ENCODE data around the gene TET1.
"Not testable (repeated sequence)": the region's sequence is repeated elsewhere in the genome, so short reads cannot be mapped to it uniquely, and the experiment has no call there.

TET1 gene

DNA sequence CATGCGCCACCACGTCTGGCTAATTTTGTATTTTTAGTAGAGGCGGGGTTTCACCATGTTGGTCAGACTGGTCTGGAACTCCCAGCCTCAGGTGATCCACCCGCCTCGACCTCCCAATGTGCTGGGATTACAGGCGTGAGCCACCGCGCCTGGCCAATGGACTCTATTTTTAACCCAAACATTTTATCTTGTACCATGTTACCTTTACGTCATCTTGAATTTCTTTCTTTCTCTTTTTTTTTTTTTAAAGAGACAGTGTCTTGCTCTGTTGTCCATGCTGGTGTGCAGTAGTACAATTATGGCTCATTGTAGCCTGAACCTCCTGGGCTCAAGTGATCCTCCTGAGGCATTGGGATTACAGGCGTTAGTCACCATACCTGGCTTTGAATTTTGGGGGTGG lies 57.6 kb downstream of the TET1 start:
- not testable (repeated sequence) for H3K23ac ChIP-seq (ENCODE audit: low read depth, low read length, poor library complexity); H3K14ac ChIP-seq (ENCODE audit: low read length); H3K27me3 ChIP-seq (ENCODE audit: control insufficient read depth in 3 of 3, insufficient read depth in 3 of 3, low read depth in 1 of 3, low read length in 3 of 3); H3K4me2 ChIP-seq (ENCODE audit: insufficient read depth, low read length, poor library complexity, severe bottlenecking); H2BK15ac ChIP-seq (ENCODE audit: low read length); H3K18ac ChIP-seq (ENCODE audit: low read length); H4K8ac ChIP-seq (ENCODE audit: low read depth, low read length); H3K4me1 ChIP-seq (ENCODE audit: control insufficient read depth in 2 of 2, insufficient read depth in 1 of 2, low read depth in 1 of 2, low read length in 2 of 2); H2BK120ac ChIP-seq (ENCODE audit: low read depth, low read length); DNase-seq (ENCODE audit: low spot score); H4K91ac ChIP-seq (ENCODE audit: low read depth, low read length, poor library complexity); H2AK5ac ChIP-seq (ENCODE audit: low read depth, low read length); H3K9ac ChIP-seq (ENCODE audit: low read depth, low read length, poor library complexity); H3K9me3 ChIP-seq (replicated peaks in 1 of 2; ENCODE audit: control insufficient read depth in 2 of 2, insufficient read depth in 1 of 2, low read depth in 1 of 2, low read length in 2 of 2); H2BK12ac ChIP-seq (ENCODE audit: low read length); H2AFZ ChIP-seq (ENCODE audit: low read length); H3K4ac ChIP-seq (ENCODE audit: low read length); H3K27ac ChIP-seq (replicated peaks; ENCODE audit: low read length); H3K79me1 ChIP-seq (ENCODE audit: low read depth, low read length); H2BK5ac ChIP-seq (ENCODE audit: low read length); H3K4me3 ChIP-seq (ENCODE audit: low read length in 2 of 2)
- H3K36me3 ChIP-seq (replicated peaks in 1 of 2; ENCODE audit: control insufficient read depth in 2 of 2, insufficient read depth in 2 of 2, low read length in 2 of 2), result peaks cover 0 to 75% of the 10 kb centered on the region in 2 donors
- no CpG with 5 or more reads among the region's 10 CpGs for WGBS, 2 donors (ENCODE audit: extremely low coverage in 2 of 2, insufficient read length in 2 of 2, insufficient replicate concordance in 1 of 2)

- Histone ChIP-seq H2BK15ac (ENCODE audit: low read length) (no peak overlapping the region), H2BK5ac (ENCODE audit: low read length) (no peak overlapping the region), H3K4me1 (ENCODE audit: control insufficient read depth in 2 of 2, insufficient read depth in 1 of 2, low read depth in 1 of 2, low read length in 2 of 2) (no peaks in the 10 kb centered on the region), H3K4ac (ENCODE audit: low read length) (no peak overlapping the region), H3K4me3 (ENCODE audit: low read length in 2 of 2) (no peak overlapping the region), H3K14ac (ENCODE audit: low read length) (no peak overlapping the region), H3K36me3 (replicated peaks in 1 of 2; ENCODE audit: control insufficient read depth in 2 of 2, insufficient read depth in 2 of 2, low read length in 2 of 2) (peaks cover 0 to 70% of the 10 kb centered on the region in 2 donors), H3K27me3 (ENCODE audit: control insufficient read depth in 3 of 3, insufficient read depth in 3 of 3, low read depth in 1 of 3, low read length in 3 of 3) (no peaks in the 10 kb centered on the region), H2AFZ (ENCODE audit: low read length) (no peak overlapping the region), H3K9me3 (replicated peaks in 1 of 2; ENCODE audit: control insufficient read depth in 2 of 2, insufficient read depth in 1 of 2, low read depth in 1 of 2, low read length in 2 of 2) (no peaks in the 10 kb centered on the region), H3K23ac (ENCODE audit: low read depth, low read length, poor library complexity) (no peak overlapping the region), H3K4me2 (ENCODE audit: insufficient read depth, low read length, poor library complexity, severe bottlenecking) (no peak overlapping the region), H4K8ac (ENCODE audit: low read depth, low read length) (no peak overlapping the region), H3K27ac (replicated peaks; ENCODE audit: low read length) (no peak overlapping the region), H2BK120ac (ENCODE audit: low read depth, low read length) (no peak overlapping the region), H3K18ac (ENCODE audit: low read length) (no peak overlapping the region), H4K91ac (ENCODE audit: low read depth, low read length, poor library complexity) (no peak overlapping the region), H2AK5ac (ENCODE audit: low read depth, low read length) (no peak overlapping the region), H3K9ac (ENCODE audit: low read depth, low read length, poor library complexity) (no peak overlapping the region), H3K79me1 (ENCODE audit: low read depth, low read length) (no peaks in the 10 kb centered on the region), H2BK12ac (ENCODE audit: low read length) (no peak overlapping the region)
- DNase-seq (ENCODE audit: low spot score), result no peak
- no CpG with 5 or more reads among the region's 1 CpG for WGBS, 2 donors (ENCODE audit: extremely low coverage in 2 of 2, insufficient read length in 2 of 2, insufficient replicate concordance in 1 of 2)
Measured at GRCh38 chr10:68618234-68618633, 58.1 kb downstream of the TET1 start.

GRCh38 chr10:68619595-68619994 lies 59.5 kb downstream of the TET1 start:
- H2BK5ac ChIP-seq (ENCODE audit: low read length), result no peak overlapping the region
- no peak overlapping the region for H3K9ac ChIP-seq (ENCODE audit: low read depth, low read length, poor library complexity)
- peaks cover 0 to 67% of the 10 kb centered on the region in 2 donors for H3K36me3 ChIP-seq (replicated peaks in 1 of 2; ENCODE audit: control insufficient read depth in 2 of 2, insufficient read depth in 2 of 2, low read length in 2 of 2)
- H3K9me3 ChIP-seq (replicated peaks in 1 of 2; ENCODE audit: control insufficient read depth in 2 of 2, insufficient read depth in 1 of 2, low read depth in 1 of 2, low read length in 2 of 2), result no peaks in the 10 kb centered on the region
- WGBS, 2 donors (ENCODE audit: extremely low coverage in 2 of 2, insufficient read length in 2 of 2, insufficient replicate concordance in 1 of 2), result no CpG with 5 or more reads among the region's 3 CpGs
- no peaks in the 10 kb centered on the region for H3K79me1 ChIP-seq (ENCODE audit: low read depth, low read length)
- no peak overlapping the region for H3K27ac ChIP-seq (replicated peaks; ENCODE audit: low read length)
- H3K4me3 ChIP-seq (ENCODE audit: low read length in 2 of 2), result no peak overlapping the region
- no peak overlapping the region for H3K23ac ChIP-seq (ENCODE audit: low read depth, low read length, poor library complexity)
- H3K14ac ChIP-seq (ENCODE audit: low read length), result no peak overlapping the region
- H3K4me2 ChIP-seq (ENCODE audit: insufficient read depth, low read length, poor library complexity, severe bottlenecking), result no peak overlapping the region
- H2BK120ac ChIP-seq (ENCODE audit: low read depth, low read length), result no peak overlapping the region
- H2BK15ac ChIP-seq (ENCODE audit: low read length), result no peak overlapping the region
- no peak overlapping the region for H2AFZ ChIP-seq (ENCODE audit: low read length)
- H3K4ac ChIP-seq (ENCODE audit: low read length), result no peak overlapping the region
- H4K8ac ChIP-seq (ENCODE audit: low read depth, low read length), result no peak overlapping the region
- DNase-seq (ENCODE audit: low spot score), result no peak
- H2AK5ac ChIP-seq (ENCODE audit: low read depth, low read length), result no peak overlapping the region
- no peak overlapping the region for H2BK12ac ChIP-seq (ENCODE audit: low read length)
- H3K18ac ChIP-seq (ENCODE audit: low read length), result no peak overlapping the region
- no peaks in the 10 kb centered on the region for H3K27me3 ChIP-seq (ENCODE audit: control insufficient read depth in 3 of 3, insufficient read depth in 3 of 3, low read depth in 1 of 3, low read length in 3 of 3)
- H4K91ac ChIP-seq (ENCODE audit: low read depth, low read length, poor library complexity), result no peak overlapping the region
- no peaks in the 10 kb centered on the region for H3K4me1 ChIP-seq (ENCODE audit: control insufficient read depth in 2 of 2, insufficient read depth in 1 of 2, low read depth in 1 of 2, low read length in 2 of 2)

DNA sequence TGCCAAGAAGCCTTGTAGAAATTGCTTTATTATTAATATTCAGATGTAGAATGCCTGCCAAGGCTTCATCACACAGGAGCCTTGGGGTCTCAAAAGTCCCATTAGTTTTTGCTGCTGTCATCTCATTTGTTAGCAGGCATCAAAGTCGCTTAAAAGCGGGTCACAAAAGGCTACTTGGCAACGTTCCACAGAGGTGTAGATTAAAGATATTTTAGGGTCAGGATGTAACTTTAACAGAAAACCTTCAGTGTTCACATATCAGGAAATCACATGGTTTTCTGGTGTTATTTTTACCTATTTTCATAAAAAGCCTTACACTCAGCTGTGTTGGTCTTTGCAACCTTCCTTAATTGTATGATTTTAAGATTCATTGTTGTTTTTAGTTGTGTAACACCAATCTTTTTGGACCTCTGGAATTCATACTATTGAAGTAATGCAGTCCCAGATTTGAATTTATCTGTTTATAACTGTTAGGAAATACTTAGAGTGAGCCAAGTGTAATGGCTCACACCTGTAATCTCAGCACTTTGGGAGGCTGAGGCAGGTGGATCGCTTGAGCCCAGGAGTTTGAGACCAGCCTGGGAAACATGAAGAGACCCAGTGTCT lies 65.3 kb downstream of the TET1 start:
- no peak overlapping the region for H2AK5ac ChIP-seq (ENCODE audit: low read depth, low read length)
- no peaks in the 10 kb centered on the region for H3K4me1 ChIP-seq (ENCODE audit: control insufficient read depth in 2 of 2, insufficient read depth in 1 of 2, low read depth in 1 of 2, low read length in 2 of 2)
- no peak overlapping the region for H4K91ac ChIP-seq (ENCODE audit: low read depth, low read length, poor library complexity)
- H3K27me3 ChIP-seq (ENCODE audit: control insufficient read depth in 3 of 3, insufficient read depth in 3 of 3, low read depth in 1 of 3, low read length in 3 of 3), result no peaks in the 10 kb centered on the region
- H3K23ac ChIP-seq (ENCODE audit: low read depth, low read length, poor library complexity), result no peak overlapping the region
- no peak overlapping the region for H3K4me3 ChIP-seq (ENCODE audit: low read length in 2 of 2)
- H2AFZ ChIP-seq (ENCODE audit: low read length), result no peak overlapping the region
- H3K4ac ChIP-seq (ENCODE audit: low read length), result no peak overlapping the region
- no peak overlapping the region for H3K14ac ChIP-seq (ENCODE audit: low read length)
- no peaks in the 10 kb centered on the region for H3K9me3 ChIP-seq (replicated peaks in 1 of 2; ENCODE audit: control insufficient read depth in 2 of 2, insufficient read depth in 1 of 2, low read depth in 1 of 2, low read length in 2 of 2)
- no peak overlapping the region for H2BK12ac ChIP-seq (ENCODE audit: low read length)
- WGBS, 2 donors (ENCODE audit: extremely low coverage in 2 of 2, insufficient read length in 2 of 2, insufficient replicate concordance in 1 of 2), result no CpG with 5 or more reads among the region's 4 CpGs
- H2BK5ac ChIP-seq (ENCODE audit: low read length), result no peak overlapping the region
- no peak overlapping the region for H3K18ac ChIP-seq (ENCODE audit: low read length)
- H3K9ac ChIP-seq (ENCODE audit: low read depth, low read length, poor library complexity), result no peak overlapping the region
- H2BK15ac ChIP-seq (ENCODE audit: low read length), result no peak overlapping the region
- no peak overlapping the region for H3K27ac ChIP-seq (replicated peaks; ENCODE audit: low read length)
- no peak for DNase-seq (ENCODE audit: low spot score)
- no peak overlapping the region for H3K4me2 ChIP-seq (ENCODE audit: insufficient read depth, low read length, poor library complexity, severe bottlenecking)
- no peak overlapping the region for H2BK120ac ChIP-seq (ENCODE audit: low read depth, low read length)
- H3K36me3 ChIP-seq (replicated peaks in 1 of 2; ENCODE audit: control insufficient read depth in 2 of 2, insufficient read depth in 2 of 2, low read length in 2 of 2), result peaks cover 0 to 59% of the 10 kb centered on the region in 2 donors
- peaks cover 2% of the 10 kb centered on the region for H3K79me1 ChIP-seq (ENCODE audit: low read depth, low read length)
- H4K8ac ChIP-seq (ENCODE audit: low read depth, low read length), result no peak overlapping the region
